Fibroblast of pulmonary artery (primary cell): ENCODE results near the gene PIAS1.
"Not testable (repeated sequence)": the region's sequence is repeated elsewhere in the genome, so short reads cannot be mapped to it uniquely, and the experiment has no call there.

Experiments
- DNase-seq: peaks from one replicate; pipeline ENCODE4 v3.0.0-alpha.2; 2010; ENCODE audit warnings: low read depth
- H3K4me3 ChIP-seq: replicated peaks from 2 replicates; pipeline ENCODE4 v1.5.1; 2011; ENCODE audit warnings: low read depth, mild to moderate bottlenecking, control low read depth, low read length, moderate library complexity
- CTCF ChIP-seq: IDR thresholded peaks from 2 replicates; pipeline ENCODE4 v1.5.1; 2011; ENCODE audit warnings: mild to moderate bottlenecking, control low read depth, low read length, inconsistent platforms; ENCODE audit errors: missing control alignments

Gene PIAS1

DNA sequence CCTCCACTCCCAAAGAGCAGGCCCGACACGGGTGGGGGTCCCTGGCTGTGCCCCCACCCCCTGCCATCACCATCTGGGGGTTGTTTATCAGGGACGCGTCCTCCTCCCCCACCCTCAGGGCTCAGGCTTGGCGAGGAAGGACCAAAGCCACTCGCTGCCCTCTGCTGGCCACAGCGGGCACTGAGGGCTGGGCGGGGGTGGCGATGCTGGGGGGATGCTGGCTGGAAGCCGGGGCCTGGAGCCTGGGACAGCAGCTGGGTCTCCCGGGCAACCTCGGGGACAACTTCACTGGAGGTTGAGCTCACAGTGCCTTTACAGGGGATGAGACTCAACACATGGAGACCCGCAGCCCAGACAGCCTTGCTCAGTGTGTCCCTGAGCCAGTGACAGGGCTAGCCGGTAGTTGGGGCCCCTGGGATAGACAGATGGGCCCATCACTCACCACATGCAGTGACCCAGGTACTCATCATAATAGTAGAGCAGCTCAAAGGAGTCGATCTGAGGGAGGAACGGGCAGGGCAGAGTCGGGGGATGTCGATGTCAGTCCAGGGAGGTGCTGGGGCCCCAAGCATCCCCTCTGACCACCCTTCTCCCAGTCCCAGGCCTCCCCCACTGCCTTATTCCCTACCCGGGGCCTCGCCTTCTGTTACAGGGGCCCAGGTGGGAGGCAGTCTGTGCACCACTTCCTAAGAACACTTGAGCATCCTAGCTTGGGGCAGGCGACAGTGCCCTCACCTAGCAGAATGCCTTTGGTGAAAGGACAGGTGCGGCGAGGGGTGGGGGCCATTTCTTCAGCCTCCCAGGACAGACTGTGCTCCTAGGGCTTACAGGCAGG is 156.9 kb downstream of the PIAS1 start:
- TF ChIP-seq CTCF: peak; percentile 72
- no peak overlapping the region for H3K4me3 ChIP-seq
- DNase-seq: peak; percentile 55

GRCh38 chr15:68211656-68212320 is 157.7 kb downstream of the PIAS1 start:
- no peak for DNase-seq
- no peak overlapping the region for H3K4me3 ChIP-seq
- no peak for TF ChIP-seq CTCF

DNA sequence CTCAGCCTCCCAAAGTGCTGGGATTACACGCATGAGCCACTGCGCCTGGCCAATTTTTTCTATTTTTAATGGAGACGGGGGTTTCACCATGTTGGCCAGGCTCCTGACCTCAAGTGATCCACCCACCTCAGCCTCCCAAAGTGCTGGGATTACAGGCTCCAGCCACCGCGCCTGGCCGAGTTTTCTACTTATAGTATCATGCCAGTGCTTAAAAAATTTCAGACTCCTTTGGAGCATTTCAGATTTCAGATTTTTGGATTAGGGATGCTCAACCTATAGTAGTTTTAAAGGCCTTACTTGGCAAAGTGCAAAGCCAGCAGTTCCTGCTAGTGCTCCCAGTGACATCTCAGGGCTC is 159.4 kb downstream of the PIAS1 start:
- not testable (repeated sequence) for H3K4me3 ChIP-seq, DNase-seq

DNA sequence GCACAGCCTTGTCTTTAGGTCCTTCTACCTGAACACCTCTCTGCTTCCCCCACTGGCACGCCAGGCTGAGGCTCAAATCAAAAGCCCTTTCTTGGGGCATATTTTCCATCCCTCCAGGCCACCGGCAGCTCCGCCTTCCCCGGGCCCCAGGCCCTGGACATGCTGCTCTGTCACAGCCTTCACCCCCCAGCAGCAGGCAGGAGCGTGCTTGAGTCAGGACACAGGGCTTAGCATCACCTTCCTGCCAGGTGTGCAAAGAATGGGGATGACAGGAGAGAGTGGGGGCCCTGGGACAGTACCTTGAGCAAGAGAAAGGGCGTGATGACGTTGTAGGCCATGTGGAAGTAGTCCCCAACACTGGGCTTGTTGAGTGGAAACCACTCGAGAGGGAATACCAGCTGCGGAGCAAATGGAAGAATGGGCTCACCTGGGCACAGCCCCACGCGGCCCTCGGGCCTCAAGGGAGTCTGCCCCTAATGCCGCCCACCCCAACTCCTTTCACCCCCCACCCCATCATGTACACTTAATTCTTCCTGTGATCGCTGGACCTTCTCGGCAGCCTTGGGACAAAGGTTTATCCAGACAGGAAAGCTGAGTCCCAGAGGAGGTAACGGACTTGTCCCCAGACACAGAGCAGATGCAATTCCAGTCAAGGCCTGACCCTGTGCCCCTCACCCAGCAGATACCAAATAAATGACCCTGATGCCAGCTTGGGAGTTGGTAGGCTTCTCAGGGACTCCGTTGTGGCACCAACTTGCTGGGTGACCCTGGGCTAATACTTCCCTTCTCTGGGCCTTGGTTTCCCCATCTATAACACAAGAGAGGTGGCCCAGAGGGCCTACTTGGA is 160.1 kb downstream of the PIAS1 start:
- no peak for TF ChIP-seq CTCF
- DNase-seq: no peak
- no peak overlapping the region for H3K4me3 ChIP-seq

GRCh38 chr15:68214838-68215254 is 160.7 kb downstream of the PIAS1 start:
- no peak overlapping the region for H3K4me3 ChIP-seq
- no peak for TF ChIP-seq CTCF
- DNase-seq: no peak

DNA sequence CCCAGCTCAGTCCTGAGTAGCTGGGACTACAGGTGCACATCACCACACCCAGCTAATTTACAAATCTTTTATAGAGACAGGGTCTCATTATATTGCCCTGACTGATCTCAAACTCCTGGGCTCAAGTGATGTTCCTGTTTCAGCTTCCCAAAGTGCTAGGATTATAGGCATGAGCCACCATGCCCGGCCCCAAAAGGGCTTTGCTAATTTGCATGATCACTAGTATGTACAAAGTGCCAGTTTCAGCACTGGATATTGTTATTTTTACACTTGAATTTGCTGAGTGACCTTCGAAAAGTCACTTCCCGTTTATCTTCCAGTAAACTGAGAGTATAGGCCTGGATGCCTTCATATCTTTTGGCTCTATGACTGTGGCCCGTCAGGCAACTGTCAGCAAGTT is 163.2 kb downstream of the PIAS1 start:
- TF ChIP-seq CTCF: no peak
- DNase-seq: no peak

GRCh38 chr15:68218331-68218730 is 164.2 kb downstream of the PIAS1 start:
- no peak for DNase-seq
- TF ChIP-seq CTCF: no peak
- H3K4me3 ChIP-seq: no peak overlapping the region

More for the DNA sequence above, 163.2 kb downstream of the PIAS1 start:
- no peak overlapping the region for H3K4me3 ChIP-seq
